Measurements from ENCODE around the gene CLBA1. TPM values are rescaled to one million over a fixed set of nuclear protein-coding genes. Genes with fewer than 3 reads are reported as not detected.

Gene CLBA1
- total RNA-seq, 1 experiment from 2014 or later: 24.3 TPM

DNA sequence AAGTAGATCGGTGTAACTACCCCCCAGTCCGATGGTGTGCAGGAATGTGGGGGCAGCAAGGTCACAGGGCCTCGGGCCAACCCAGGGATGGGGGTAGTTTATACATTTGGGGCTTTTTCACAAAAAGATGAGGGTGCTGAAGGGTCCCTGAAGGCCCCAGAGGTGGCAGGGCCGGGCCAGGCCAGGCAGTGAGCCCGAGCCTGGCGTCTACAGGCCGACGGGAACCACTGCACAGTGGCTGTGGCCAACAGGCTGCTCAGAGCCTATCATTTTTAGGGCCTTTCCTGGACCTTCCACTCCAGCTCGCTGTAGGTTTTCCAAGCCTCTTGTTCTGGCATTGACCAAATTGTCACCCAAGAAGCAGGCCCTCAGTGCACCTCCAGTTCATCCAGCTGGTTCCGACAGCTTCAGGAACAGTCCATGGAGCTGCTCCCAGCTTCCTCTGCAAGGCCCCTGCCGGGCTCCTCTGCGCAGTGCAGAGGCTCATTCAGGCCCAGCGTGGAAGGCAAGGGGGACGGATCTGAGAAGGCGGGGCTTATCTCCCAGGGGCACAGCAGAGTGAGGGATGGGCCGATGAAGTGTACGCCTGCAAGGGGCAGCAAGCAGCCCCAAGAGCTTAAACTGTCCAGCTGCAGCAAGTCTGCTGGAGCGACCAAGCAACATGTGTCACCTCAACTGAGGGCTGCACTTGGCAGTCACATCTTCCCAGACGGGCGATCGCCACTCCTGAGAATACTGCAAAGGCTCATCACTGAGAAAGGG is 21.4 kb downstream of the CLBA1 start:
- no peaks in the 10 kb centered on the region for H3K27me3 Mint-ChIP-seq (ENCODE audit: insufficient read depth, unreplicated experiment)
- TF ChIP-seq, protein P1, sequence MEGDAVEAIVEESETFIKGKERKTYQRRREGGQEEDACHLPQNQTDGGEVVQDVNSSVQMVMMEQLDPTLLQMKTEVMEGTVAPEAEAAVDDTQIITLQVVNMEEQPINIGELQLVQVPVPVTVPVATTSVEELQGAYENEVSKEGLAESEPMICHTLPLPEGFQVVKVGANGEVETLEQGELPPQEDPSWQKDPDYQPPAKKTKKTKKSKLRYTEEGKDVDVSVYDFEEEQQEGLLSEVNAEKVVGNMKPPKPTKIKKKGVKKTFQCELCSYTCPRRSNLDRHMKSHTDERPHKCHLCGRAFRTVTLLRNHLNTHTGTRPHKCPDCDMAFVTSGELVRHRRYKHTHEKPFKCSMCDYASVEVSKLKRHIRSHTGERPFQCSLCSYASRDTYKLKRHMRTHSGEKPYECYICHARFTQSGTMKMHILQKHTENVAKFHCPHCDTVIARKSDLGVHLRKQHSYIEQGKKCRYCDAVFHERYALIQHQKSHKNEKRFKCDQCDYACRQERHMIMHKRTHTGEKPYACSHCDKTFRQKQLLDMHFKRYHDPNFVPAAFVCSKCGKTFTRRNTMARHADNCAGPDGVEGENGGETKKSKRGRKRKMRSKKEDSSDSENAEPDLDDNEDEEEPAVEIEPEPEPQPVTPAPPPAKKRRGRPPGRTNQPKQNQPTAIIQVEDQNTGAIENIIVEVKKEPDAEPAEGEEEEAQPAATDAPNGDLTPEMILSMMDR (IDR thresholded peaks at IDR 0.05; ENCODE audit: unreplicated experiment): no peak
- no peak overlapping the region for H3K27ac Mint-ChIP-seq (ENCODE audit: low read depth, unreplicated experiment)
- intact Hi-C loops (cut with micrococcal nuclease): no loop called here
- H3K36me3 Mint-ChIP-seq (ENCODE audit: insufficient read depth, unreplicated experiment): peaks cover 41% of the 10 kb centered on the region
- CTCF ChIA-PET: no interaction called here
- BruUV-seq (replicated peaks): no TSS peak
- no peak overlapping the region for H3K4me3 Mint-ChIP-seq (ENCODE audit: unreplicated experiment)
- POLR2A ChIA-PET: no interaction called here
- DNase-seq (ENCODE audit: unreplicated experiment): no peak
- no peaks in the 10 kb centered on the region for H3K9me3 Mint-ChIP-seq (ENCODE audit: unreplicated experiment)
- no peaks in the 10 kb centered on the region for H3K4me1 Mint-ChIP-seq (ENCODE audit: insufficient read depth, unreplicated experiment)

DNA sequence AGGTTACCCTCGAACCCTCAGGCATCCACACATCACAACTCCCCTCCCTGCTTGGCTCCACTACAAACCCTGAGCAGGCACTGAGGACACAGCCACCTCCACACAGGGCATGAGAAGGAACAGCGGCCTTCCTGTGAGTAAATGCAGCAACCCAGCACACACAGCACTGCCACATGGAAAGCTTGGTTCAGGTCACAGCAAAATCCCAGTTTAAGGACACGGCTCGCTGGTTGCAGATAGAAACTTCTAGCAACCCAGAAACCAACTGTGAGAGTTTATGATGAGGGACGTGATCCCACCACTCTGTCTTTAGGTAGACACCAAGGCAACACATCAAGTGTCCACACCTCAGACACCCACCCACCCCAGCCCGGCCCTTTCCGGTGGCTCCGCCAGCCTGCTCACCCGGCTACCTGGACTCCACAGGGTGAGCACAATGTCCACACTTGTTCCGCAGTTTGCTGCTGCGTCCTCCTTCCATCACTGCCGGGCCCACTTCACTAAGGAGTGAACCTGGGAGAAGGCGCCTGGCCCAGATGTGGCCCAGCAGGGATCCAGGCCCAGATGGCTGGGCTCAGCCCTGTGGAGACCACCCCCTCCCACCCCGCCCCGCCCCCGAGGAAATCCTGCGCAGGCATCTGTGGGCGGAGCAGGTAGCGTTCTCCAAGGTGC is 22.1 kb downstream of the CLBA1 start:
- Mint-ChIP-seq H3K9me3 (ENCODE audit: unreplicated experiment) (no peaks in the 10 kb centered on the region), H3K27me3 (ENCODE audit: insufficient read depth, unreplicated experiment) (no peaks in the 10 kb centered on the region), H3K4me1 (ENCODE audit: insufficient read depth, unreplicated experiment) (no peaks in the 10 kb centered on the region), H3K4me3 (ENCODE audit: unreplicated experiment) (no peak overlapping the region), H3K36me3 (ENCODE audit: insufficient read depth, unreplicated experiment) (peaks cover 45% of the 10 kb centered on the region), H3K27ac (ENCODE audit: low read depth, unreplicated experiment) (no peak overlapping the region)
- intact Hi-C loops (cut with micrococcal nuclease): no loop called here
- ChIA-PET POLR2A (no interaction called here), CTCF (interaction anchor here (0.7 kb wide), 1 partner anchor 25 kb away, joined by 3 read pairs; no protein-coding TSS in a partner anchor)
- BruUV-seq (replicated peaks): no TSS peak
- DNase-seq (ENCODE audit: unreplicated experiment): no peak
- TF ChIP-seq, protein P1 (IDR thresholded peaks at IDR 0.05; ENCODE audit: unreplicated experiment): no peak

DNA sequence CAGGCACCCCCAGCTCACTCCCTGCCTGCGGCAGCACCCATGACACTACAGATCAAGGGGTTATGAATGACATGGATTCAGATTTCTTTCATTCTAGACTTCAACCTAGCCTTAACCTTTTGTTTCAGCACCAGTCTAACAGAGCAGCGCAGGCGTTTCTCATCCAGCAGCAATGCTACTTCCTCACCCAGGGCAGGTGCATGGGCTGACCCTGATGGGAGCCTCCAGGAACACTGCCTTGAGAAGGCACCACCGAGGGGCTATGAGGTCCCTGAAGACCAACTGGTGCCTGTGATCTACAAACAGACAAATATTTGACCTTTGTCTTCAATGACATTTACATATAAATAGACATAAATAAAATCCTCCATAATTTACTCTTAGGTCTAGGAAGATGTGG is 24.5 kb downstream of the CLBA1 start:
- no peak for DNase-seq (ENCODE audit: unreplicated experiment)
- H3K27me3 Mint-ChIP-seq (ENCODE audit: insufficient read depth, unreplicated experiment): no peaks in the 10 kb centered on the region
- H3K4me3 Mint-ChIP-seq (ENCODE audit: unreplicated experiment): no peak overlapping the region
- TF ChIP-seq, protein P1 (IDR thresholded peaks at IDR 0.05; ENCODE audit: unreplicated experiment): no peak
- intact Hi-C loops (cut with micrococcal nuclease): no loop called here
- H3K27ac Mint-ChIP-seq (ENCODE audit: low read depth, unreplicated experiment): no peak overlapping the region
- peaks cover 52% of the 10 kb centered on the region for H3K36me3 Mint-ChIP-seq (ENCODE audit: insufficient read depth, unreplicated experiment)
- H3K4me1 Mint-ChIP-seq (ENCODE audit: insufficient read depth, unreplicated experiment): peaks cover 18% of the 10 kb centered on the region
- BruUV-seq (replicated peaks): TSS peak; percentile 19
- H3K9me3 Mint-ChIP-seq (ENCODE audit: unreplicated experiment): no peaks in the 10 kb centered on the region
- POLR2A ChIA-PET: no interaction called here
- CTCF ChIA-PET: no interaction called here

DNA sequence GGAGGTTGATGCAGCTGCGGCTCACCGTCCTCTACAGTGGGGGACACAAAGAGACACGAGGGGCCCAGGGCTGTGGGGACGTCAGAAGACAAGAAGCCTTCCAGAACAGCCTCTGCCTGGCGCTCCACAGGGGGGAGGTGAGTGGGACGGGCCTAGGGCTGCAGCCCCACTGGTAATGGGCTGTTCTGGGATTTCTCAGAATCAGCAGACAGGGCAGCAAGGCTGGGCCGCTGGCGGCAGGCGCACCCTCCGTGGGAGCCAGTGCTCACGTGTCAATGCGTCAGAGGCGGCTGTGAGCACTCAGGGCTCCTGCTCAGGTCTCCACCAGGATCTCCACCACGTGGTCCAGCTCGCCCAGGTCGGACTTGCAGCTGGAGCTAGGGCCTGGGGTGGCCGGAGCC is 25.3 kb downstream of the CLBA1 start:
- no TSS peak for BruUV-seq (replicated peaks)
- TF ChIP-seq, protein P1 (IDR thresholded peaks at IDR 0.05; ENCODE audit: unreplicated experiment): no peak
- H3K27me3 Mint-ChIP-seq (ENCODE audit: insufficient read depth, unreplicated experiment): no peaks in the 10 kb centered on the region
- no peak for DNase-seq (ENCODE audit: unreplicated experiment)
- H3K9me3 Mint-ChIP-seq (ENCODE audit: unreplicated experiment): no peaks in the 10 kb centered on the region
- H3K4me3 Mint-ChIP-seq (ENCODE audit: unreplicated experiment): no peak overlapping the region
- intact Hi-C loops (cut with micrococcal nuclease): no loop called here
- POLR2A ChIA-PET: no interaction called here
- no peak overlapping the region for H3K27ac Mint-ChIP-seq (ENCODE audit: low read depth, unreplicated experiment)
- peaks cover 19% of the 10 kb centered on the region for H3K4me1 Mint-ChIP-seq (ENCODE audit: insufficient read depth, unreplicated experiment)
- CTCF ChIA-PET: interaction anchor here (0.5 to 0.7 kb wide), 3 partner anchors 24 to 341 kb away, joined by 3 to 6 read pairs (median 3); no protein-coding TSS in a partner anchor
- peaks cover 58% of the 10 kb centered on the region for H3K36me3 Mint-ChIP-seq (ENCODE audit: insufficient read depth, unreplicated experiment)
